ENCODE measurements around the gene OLIG2.

DNA sequence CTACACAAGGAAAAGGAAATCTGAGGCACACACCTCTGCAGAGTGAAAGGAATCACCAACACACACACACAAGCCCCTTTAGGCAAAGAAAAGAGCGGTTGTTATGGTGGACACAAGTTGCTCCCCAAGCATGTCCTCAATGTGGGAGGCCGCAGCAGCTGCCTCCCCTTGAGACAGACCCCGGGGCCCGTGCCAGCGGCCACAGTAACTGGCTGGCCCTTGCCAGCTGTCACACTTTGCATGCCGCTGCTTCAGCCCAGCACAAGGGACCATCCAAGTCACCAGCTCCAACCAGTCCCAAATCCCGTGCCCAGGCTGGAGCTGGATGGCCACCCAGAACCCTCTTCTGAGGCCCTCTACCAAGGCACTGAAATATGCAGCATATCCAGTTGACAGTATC lies 41.3 kb downstream of the OLIG2 start:
- TF ChIP-seq, protein P1, sequence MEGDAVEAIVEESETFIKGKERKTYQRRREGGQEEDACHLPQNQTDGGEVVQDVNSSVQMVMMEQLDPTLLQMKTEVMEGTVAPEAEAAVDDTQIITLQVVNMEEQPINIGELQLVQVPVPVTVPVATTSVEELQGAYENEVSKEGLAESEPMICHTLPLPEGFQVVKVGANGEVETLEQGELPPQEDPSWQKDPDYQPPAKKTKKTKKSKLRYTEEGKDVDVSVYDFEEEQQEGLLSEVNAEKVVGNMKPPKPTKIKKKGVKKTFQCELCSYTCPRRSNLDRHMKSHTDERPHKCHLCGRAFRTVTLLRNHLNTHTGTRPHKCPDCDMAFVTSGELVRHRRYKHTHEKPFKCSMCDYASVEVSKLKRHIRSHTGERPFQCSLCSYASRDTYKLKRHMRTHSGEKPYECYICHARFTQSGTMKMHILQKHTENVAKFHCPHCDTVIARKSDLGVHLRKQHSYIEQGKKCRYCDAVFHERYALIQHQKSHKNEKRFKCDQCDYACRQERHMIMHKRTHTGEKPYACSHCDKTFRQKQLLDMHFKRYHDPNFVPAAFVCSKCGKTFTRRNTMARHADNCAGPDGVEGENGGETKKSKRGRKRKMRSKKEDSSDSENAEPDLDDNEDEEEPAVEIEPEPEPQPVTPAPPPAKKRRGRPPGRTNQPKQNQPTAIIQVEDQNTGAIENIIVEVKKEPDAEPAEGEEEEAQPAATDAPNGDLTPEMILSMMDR (conservative IDR thresholded peaks at IDR 0.05; ENCODE audit: low read length) = no peak
- no peak for TF ChIP-seq EZH2phosphoT487 (IDR thresholded peaks at IDR 0.05; ENCODE audit: borderline replicate concordance, low read depth, low read length)

All from OCI-LY7 (cell line).